Kidney (tissue), 14 donors: ENCODE data around the gene CARD14. TPM values are rescaled to one million over a fixed set of nuclear protein-coding genes. Genes with fewer than 3 reads are reported as not detected.

ENCODE experiments used
- DNase-seq, 5 donors: peaks; one replicate each; pipeline ENCODE4 v3.0.0-alpha.2; 2013 to 2020
- FAIRE-seq: peaks from 2 replicates; lab custom pipeline; 2012; peaks lifted over from hg19 to GRCh38; lab: Jason Lieb, UNC
- H3K27ac ChIP-seq, 2 donors: one replicate each; pipeline ENCODE4 v1.7.0; 2013; ENCODE audit warnings: low read depth in 2 of 2, low read length in 2 of 2, inconsistent platforms in 1 of 2
- H3K27me3 ChIP-seq: one replicate; pipeline ENCODE4 v1.7.1; 2013; ENCODE audit warnings: low read length, inconsistent platforms; ENCODE audit not compliant: control insufficient read depth, insufficient read depth
- H3K36me3 ChIP-seq, 3 donors: one replicate each; pipeline versions ENCODE4 v1.7.0 to v1.7.1; 2013; ENCODE audit warnings: low read length in 3 of 3, control low read depth in 1 of 3, inconsistent platforms in 1 of 3; ENCODE audit not compliant: insufficient read depth in 3 of 3, control insufficient read depth in 2 of 3
- H3K4me1 ChIP-seq, 3 donors: one replicate each; pipeline versions ENCODE4 v1.7.0 to v1.7.1; 2013; ENCODE audit warnings: low read length in 3 of 3, inconsistent platforms in 1 of 3, low read depth in 1 of 3; ENCODE audit not compliant: control insufficient read depth in 2 of 3, insufficient read depth in 2 of 3
- H3K4me3 ChIP-seq, 3 donors: one replicate each; pipeline versions ENCODE4 v1.7.0 to v1.8.1; 2013; ENCODE audit warnings: low read length in 3 of 3, control low read depth in 1 of 3, inconsistent platforms in 1 of 3
- H3K9ac ChIP-seq, 3 donors: one replicate each; pipeline versions ENCODE4 v1.7.0 to v1.7.1; 2013; ENCODE audit warnings: low read length in 3 of 3, control low read depth in 1 of 3, inconsistent platforms in 1 of 3
- H3K9me3 ChIP-seq, 3 donors: one replicate each; pipeline versions ENCODE4 v1.7.0 to v1.7.1; 2013; ENCODE audit warnings: low read length in 3 of 3, control low read depth in 1 of 3, inconsistent platforms in 1 of 3; ENCODE audit not compliant: control insufficient read depth in 2 of 3, insufficient read depth in 1 of 3
- CTCF ChIP-seq: IDR thresholded peaks from 3 replicates; pipeline ENCODE4 v1.5.1; 2012; ENCODE audit warnings: mild to moderate bottlenecking, moderate library complexity, borderline replicate concordance; ENCODE audit not compliant: insufficient read depth; ENCODE audit errors: extremely low read depth
- intact Hi-C: fragments of 100-400 bp; cut with DNase I; formaldehyde crosslinking; loops from one replicate; pipeline ENCODE4 v1.11.1; 2022
- polyA plus RNA-seq: library from polyadenylated mRNA; stranded (reverse); fragments of 350-450 nt; fragmentation: Illumina TruSeq; extraction: RNeasy Lipid Tissue Mini Kit (QIAGEN cat#74804); gene quantifications from one replicate; pipeline ENCODE4 v1.2.3, GENCODE V29; 2014; ENCODE audit warnings: low read depth, low replicate concordance; ENCODE audit not compliant: insufficient read depth
- total RNA-seq: library from RNA; stranded (reverse); fragmentation: NEBNext Ultra II Directional; extraction: Animal tissue kit (Norgen Biotek cat#: 25700); gene quantifications from one replicate; pipeline ENCODE4 v1.2.1, GENCODE V29; 2021
- donor health status: control.
- donor health status: control.
- donor health status: control.
- donor health status: control.
- donor health status: control.
- donor health status: DM: yes; HTN: yes; CAD: no.
- donor health status: Normal renal cell carcinoma (clear cell type).

The CARD14 gene
- total and polyA plus RNA-seq, 2 donors from 2014 or later: 0.17 to 1.7 TPM

- intact Hi-C loops: no loop called here
- DNase-seq (no peak), FAIRE-seq (no peak)
- no peaks in the 10 kb centered on the region for H3K27me3 ChIP-seq
- TF ChIP-seq CTCF: no peak
- no peak overlapping the region for H3K9ac ChIP-seq
- H3K36me3 ChIP-seq: peaks cover 0 to 14% (median 14%) of the 10 kb centered on the region in 3 donors
- H3K4me1 ChIP-seq: no peaks in the 10 kb centered on the region
- H3K9me3 ChIP-seq: no peaks in the 10 kb centered on the region
- H3K27ac ChIP-seq: no peak overlapping the region
- no peak overlapping the region for H3K4me3 ChIP-seq
Measured at GRCh38 chr17:80212511-80212910, 42.7 kb downstream of the CARD14 start.

GRCh38 chr17:80212962-80213642 lies 43.3 kb downstream of the CARD14 start:
- no peaks in the 10 kb centered on the region for H3K27me3 ChIP-seq
- peaks cover 0 to 16% (median 15%) of the 10 kb centered on the region in 3 donors for H3K36me3 ChIP-seq
- FAIRE-seq (no peak), DNase-seq (no peak)
- no peak overlapping the region for H3K4me3 ChIP-seq
- TF ChIP-seq CTCF: no peak
- intact Hi-C loops: no loop called here
- no peaks in the 10 kb centered on the region for H3K4me1 ChIP-seq
- no peak overlapping the region for H3K9ac ChIP-seq
- no peak overlapping the region for H3K27ac ChIP-seq
- no peaks in the 10 kb centered on the region for H3K9me3 ChIP-seq

GRCh38 chr17:80213643-80213975 lies 43.8 kb downstream of the CARD14 start:
- no peaks in the 10 kb centered on the region for H3K9me3 ChIP-seq
- H3K4me1 ChIP-seq: peaks cover 0 to 2% (median 0%) of the 10 kb centered on the region in 3 donors
- H3K27me3 ChIP-seq: no peaks in the 10 kb centered on the region
- no peak overlapping the region for H3K27ac ChIP-seq
- no peak overlapping the region for H3K9ac ChIP-seq
- peak in 1 of 5 donors; percentile 72 for DNase-seq
- no peak for FAIRE-seq
- H3K36me3 ChIP-seq: peaks cover 0 to 16% (median 15%) of the 10 kb centered on the region in 3 donors
- H3K4me3 ChIP-seq: no peak overlapping the region
- intact Hi-C loops: no loop called here
- no peak for TF ChIP-seq CTCF
